Measurements from ENCODE around the gene CKAP5. TPM values are rescaled to one million over a fixed set of nuclear protein-coding genes. Genes with fewer than 3 reads are reported as not detected.
"Not testable (repeated sequence)": the region's sequence is repeated elsewhere in the genome, so short reads cannot be mapped to it uniquely, and the experiment has no call there.

Gene CKAP5
- total RNA-seq, 4 donors from 2014 or later, result 29.9 to 59.2 (median 38.9) TPM

- TF ChIP-seq POLR2A (IDR thresholded peaks at IDR 0.05), result no peak
- TF ChIP-seq EP300 (IDR thresholded peaks at IDR 0.05), result no peak
- no peak for TF ChIP-seq CTCF (IDR thresholded peaks at IDR 0.05)
- TF ChIP-seq POLR2AphosphoS5 (IDR thresholded peaks at IDR 0.05), result no peak
- DNase-seq (ENCODE audit: low spot score in 2 of 2), result no peak
- Histone ChIP-seq H3K9me3 (no peaks in the 10 kb centered on the region), H3K4me1 (no peaks in the 10 kb centered on the region), H3K36me3 (no peaks in the 10 kb centered on the region), H3K4me3 (no peak overlapping the region), H3K27me3 (no peaks in the 10 kb centered on the region), H3K27ac (no peak overlapping the region)
- WGBS, result 80% methylated on average over 6 of the region's 6 CpGs
Measured at GRCh38 chr11:46721286-46721685, 124.8 kb downstream of the CKAP5 start.

- Histone ChIP-seq H3K36me3 (no peaks in the 10 kb centered on the region), H3K9me3 (no peaks in the 10 kb centered on the region), H3K27me3 (no peaks in the 10 kb centered on the region), H3K4me1 (no peaks in the 10 kb centered on the region), H3K4me3 (no peak overlapping the region), H3K27ac (no peak overlapping the region)
- DNase-seq (ENCODE audit: low spot score in 2 of 2), result no peak
- WGBS, result 91% methylated on average over 22 of the region's 25 CpGs
- TF ChIP-seq CTCF (IDR thresholded peaks at IDR 0.05) (no peak), POLR2AphosphoS5 (IDR thresholded peaks at IDR 0.05) (no peak), POLR2A (IDR thresholded peaks at IDR 0.05) (no peak), EP300 (IDR thresholded peaks at IDR 0.05) (no peak)
Measured at GRCh38 chr11:46719543-46720218, 126.4 kb downstream of the CKAP5 start.

- H3K4me3 ChIP-seq, result no peak within 1 kb of the TSS
- no peak within 1 kb of the TSS for H3K27ac ChIP-seq
- DNase-seq (ENCODE audit: low spot score in 2 of 2), result no peak
- WGBS, result 94% methylated on average over 3 of the region's 7 CpGs
- no peaks in the 10 kb centered on the region for H3K27me3 ChIP-seq
- no peaks in the 10 kb centered on the region for H3K36me3 ChIP-seq
- no peaks in the 10 kb centered on the region for H3K4me1 ChIP-seq
- H3K9me3 ChIP-seq, result no peaks in the 10 kb centered on the region
- no peak for TF ChIP-seq CTCF (IDR thresholded peaks at IDR 0.05)
- TF ChIP-seq POLR2A (IDR thresholded peaks at IDR 0.05), result no peak
- no peak for TF ChIP-seq POLR2AphosphoS5 (IDR thresholded peaks at IDR 0.05)
- TF ChIP-seq EP300 (IDR thresholded peaks at IDR 0.05), result no peak
Measured at GRCh38 chr11:46719048-46719542, 127.0 kb downstream of the CKAP5 start, which contains the start of gene F2. F2 (plus strand) TSS chr11:46719213; CDS start chr11:46719236, 23 bp downstream.

GRCh38 chr11:46718155-46719019, 127.7 kb downstream of the CKAP5 start:
- H3K27ac ChIP-seq, result no peak overlapping the region
- WGBS, result 86% methylated on average over 11 of the region's 11 CpGs

GRCh38 chr11:46717825-46718154, 128.3 kb downstream of the CKAP5 start:
- H3K36me3 ChIP-seq; H3K4me1 ChIP-seq; H3K9me3 ChIP-seq; H3K4me3 ChIP-seq; H3K27me3 ChIP-seq; DNase-seq (ENCODE audit: low spot score in 2 of 2); H3K27ac ChIP-seq: not testable (repeated sequence)
- WGBS, result 92% methylated on average over 2 of the region's 2 CpGs

More at GRCh38 chr11:46718155-46719019, 127.7 kb downstream of the CKAP5 start:
- TF ChIP-seq CTCF (IDR thresholded peaks at IDR 0.05) (no peak), POLR2A (IDR thresholded peaks at IDR 0.05) (no peak), EP300 (IDR thresholded peaks at IDR 0.05) (no peak), POLR2AphosphoS5 (IDR thresholded peaks at IDR 0.05) (no peak)
- H3K9me3 ChIP-seq, result no peaks in the 10 kb centered on the region
- H3K4me3 ChIP-seq, result no peak overlapping the region
- H3K27me3 ChIP-seq, result no peaks in the 10 kb centered on the region
- DNase-seq (ENCODE audit: low spot score in 2 of 2), result no peak
- H3K4me1 ChIP-seq, result no peaks in the 10 kb centered on the region
- H3K36me3 ChIP-seq, result no peaks in the 10 kb centered on the region

Measured in suprapubic skin (tissue), 4 donors.